K562 (cell line): ENCODE results near the gene CDC42EP2. TPM values are rescaled to one million over a fixed set of nuclear protein-coding genes. Genes with fewer than 3 reads are reported as not detected.
A peak's percentile ranks its signal among the peaks of the same experiment; 100 is the strongest.

Experiments used
- ATAC-seq: fragments of 200-7000 bp; cut with Tn5 transposase; 3 replicates; pipeline ENCODE4 v1.9.1; 2020; ENCODE audit warnings: moderate library complexity
- BruUV-seq: library from RNA; stranded (reverse); fragments of 400-500 nt; replicated peaks from 2 replicates; lab custom pipeline; 2021; lab: Mats Ljungman, UMichigan
- CTCF ChIA-PET: fragments of 300-600 bp; formaldehyde crosslinking; extraction: SDS; loops from one replicate; lab custom pipeline; 2021; ENCODE audit warnings: low intra/inter-chr PET ratio; lab: Yijun Ruan, JAX
- POLR2A ChIA-PET: fragments of 300-600, 350-650 bp; sonication (Branson Sonifier 250); formaldehyde crosslinking; extraction: SDS; loops from one replicate; lab custom pipeline; 2021; ENCODE audit warnings: antibody characterized with exemption, inconsistent platforms; lab: Yijun Ruan, JAX
- DNase-seq, 4 experiments: peaks; one replicate each; pipeline versions ENCODE4 v3.0.0 to v3.0.0-alpha.2; 2011 to 2018; ENCODE audit warnings: low spot score in 3 of 4, mixed read lengths in 3 of 4; ENCODE audit errors: extremely low read depth in 1 of 4
- FAIRE-seq: peaks from 2 replicates; lab custom pipeline; 2011; peaks lifted over from hg19 to GRCh38; lab: Jason Lieb, UNC
- H2AFZ ChIP-seq: 2 replicates; pipeline ENCODE4 v1.6.0; 2011; ENCODE audit warnings: low read depth, low read length, control low read depth, inconsistent platforms
- H3K27ac ChIP-seq: fragments of 200-600 bp; 3 replicates; pipeline ENCODE4 v1.8.0; 2011; ENCODE audit warnings: low read depth, mild to moderate bottlenecking, control low read depth, inconsistent platforms, low read length, moderate library complexity, mixed read lengths; ENCODE audit errors: extremely low read depth
- H3K27me3 ChIP-seq, 2 experiments: fragments of 300-600 bp in 1 of 2; 2 replicates in 1 of 2; 3 replicates in 1 of 2; pipeline versions ENCODE4 v1.6.0 to v1.8.0; 2011; ENCODE audit warnings: inconsistent platforms in 2 of 2, low read length in 2 of 2, mild to moderate bottlenecking in 1 of 2, mixed read lengths in 1 of 2, moderate library complexity in 1 of 2; ENCODE audit not compliant: control insufficient read depth in 2 of 2, insufficient read depth in 2 of 2
- H3K36me3 ChIP-seq: fragments of 300-600 bp; 3 replicates; pipeline ENCODE4 v1.8.0; 2011; ENCODE audit warnings: mild to moderate bottlenecking, low read length, inconsistent platforms; ENCODE audit not compliant: control insufficient read depth, insufficient read depth
- H3K4me1 ChIP-seq, 2 experiments: fragments of 200-600 bp in 1 of 2; replicated peaks in 1 of 2; 2 replicates in 1 of 2; 3 replicates in 1 of 2; pipeline versions ENCODE4 v1.5.1 to v1.8.0; 2011; ENCODE audit warnings: inconsistent platforms in 2 of 2, low read length in 2 of 2, mild to moderate bottlenecking in 1 of 2, mixed read lengths in 1 of 2, moderate library complexity in 1 of 2; ENCODE audit not compliant: control insufficient read depth in 2 of 2, insufficient read depth in 2 of 2
- H3K4me2 ChIP-seq: 2 replicates; pipeline ENCODE4 v1.6.1; 2011; ENCODE audit warnings: low read length, control low read depth, inconsistent platforms, mixed read lengths; ENCODE audit not compliant: insufficient read depth
- H3K4me3 ChIP-seq: fragments of 200-600 bp; sonication (generic), shearing (Covaris generic); 2 replicates; pipeline ENCODE4 v1.5.1; 2016; ENCODE audit warnings: control low read depth, inconsistent platforms
- H3K79me2 ChIP-seq: fragments of 200-600 bp; 3 replicates; pipeline ENCODE4 v1.8.0; 2011; ENCODE audit warnings: low read length, inconsistent platforms; ENCODE audit not compliant: control insufficient read depth, insufficient read depth
- H3K9ac ChIP-seq, 2 experiments: 2 replicates each; pipeline versions ENCODE4 v1.6.0 to v1.6.1; 2011; ENCODE audit warnings: low read depth in 2 of 2, low read length in 2 of 2, control low read depth in 1 of 2, inconsistent platforms in 1 of 2, mild to moderate bottlenecking in 1 of 2, mixed read lengths in 1 of 2; ENCODE audit not compliant: insufficient read depth in 1 of 2
- H3K9me1 ChIP-seq: one replicate; pipeline ENCODE4 v1.6.0; 2011; ENCODE audit warnings: inconsistent platforms, mild to moderate bottlenecking, low read length, moderate library complexity; ENCODE audit not compliant: control insufficient read depth, insufficient read depth
- H3K9me3 ChIP-seq: replicated peaks from 2 replicates; pipeline ENCODE4 v1.5.1; 2011; ENCODE audit warnings: low read depth, low read length, inconsistent platforms; ENCODE audit not compliant: control insufficient read depth, insufficient read depth
- H4K20me1 ChIP-seq: replicated peaks from 2 replicates; pipeline ENCODE4 v1.6.1; 2011; ENCODE audit warnings: low read length, inconsistent platforms, mixed read lengths; ENCODE audit not compliant: control insufficient read depth, insufficient read depth
- KLF13 ChIP-seq: fragments of 450-650 bp; IDR thresholded peaks from 2 replicates; pipeline ENCODE4 v1.6.1; 2016; ENCODE audit warnings: missing genetic modification characterization, low read depth, mild to moderate bottlenecking, missing compliant biosample characterization, moderate library complexity, borderline replicate concordance
- NCOR1 ChIP-seq: fragments of 450-650 bp; IDR thresholded peaks from 2 replicates; pipeline ENCODE4 v1.6.1; 2016; ENCODE audit warnings: mild to moderate bottlenecking, moderate library complexity
- NFATC3 ChIP-seq: fragments of 450-650 bp; IDR thresholded peaks from 2 replicates; pipeline ENCODE4 v1.6.1; 2017; ENCODE audit warnings: mild to moderate bottlenecking
- TCF3 ChIP-seq: sonication (generic); formaldehyde crosslinking; IDR thresholded peaks from 2 replicates; pipeline ENCODE4 v1.4.0; 2020; ENCODE audit warnings: mild to moderate bottlenecking, missing genetic modification reagents
- ZNF696 ChIP-seq: fragments of 250-450 bp; sonication (Bioruptor Pico); conservative IDR thresholded peaks from 2 replicates; pipeline ENCODE4 v1.4.0; 2020; ENCODE audit warnings: mild to moderate bottlenecking, moderate library complexity
- WGBS: fragments of 100-300 bp; shearing (Covaris generic); methylation state at CpG from one replicate; pipeline ENCODE4 v1.1.6; 2016; ENCODE audit warnings: low coverage, mixed read lengths; ENCODE audit not compliant: insufficient coverage; ENCODE audit errors: missing lambda C conversion rate; 5-methylcytosine and 5-hydroxymethylcytosine counted together
- in situ Hi-C: fragments of 300-500 bp; cut with MboI; formaldehyde crosslinking; loops from 4 replicates; pipeline ENCODE4 v1.15.0; 2018; ENCODE audit warnings: inconsistent platforms, mixed read lengths
- intact Hi-C: fragments of 100-400 bp; cut with micrococcal nuclease; formaldehyde crosslinking; loops from 2 replicates; pipeline ENCODE4 v1.14.2; 2022
- polyA plus RNA-seq, 8 experiments: library from polyadenylated mRNA; depleted of rRNA in 4 of 8; stranded (reverse) in 5 of 8; unstranded in 3 of 8; fragments of >200 nt; fragmentation: Nextera tagmentation in 2 of 8; fragmentation: Illumina TruSeq in 1 of 8; extraction: Ambion mirVana in 2 of 8; extraction: Trizol in 1 of 8; gene quantifications; 2 replicates each; pipeline versions ENCODE4 v1.2.1 to v1.2.3, GENCODE V29; 2011 to 2014; ENCODE audit warnings: inconsistent platforms in 1 of 8, missing spikeins in 1 of 8
- total RNA-seq, 7 experiments: library from RNA; depleted of rRNA in 6 of 7; stranded (reverse); fragments of >200 nt in 6 of 7; fragmentation: Illumina TruSeq in 2 of 7; extraction: Trizol in 2 of 7; gene quantifications; 2 replicates each; pipeline versions ENCODE4 v1.2.1 to v1.2.3, GENCODE V29; 2011 to 2021; ENCODE audit warnings: low replicate concordance in 1 of 7
- TF ChIP-seq, protein P1 (sequence below): fragments of 250-450 bp; sonication (Bioruptor Pico); IDR thresholded peaks from 2 replicates; pipeline ENCODE4 v1.5.0; 2021; ENCODE audit warnings: mild to moderate bottlenecking, moderate library complexity
- TF ChIP-seq, protein P2 (sequence below): fragments of 250-450 bp; sonication (Bioruptor Pico); IDR thresholded peaks from 2 replicates; pipeline ENCODE4 v1.5.0; 2021; ENCODE audit warnings: mild to moderate bottlenecking, borderline replicate concordance

Gene CDC42EP2
- total and polyA plus RNA-seq, 9 of the 15 experiments (the other 6 are each of a cell fraction or from before 2014, with no cell fraction given), result 0.27 to 3.5 (median 0.83) TPM; not detected in 1

DNA sequence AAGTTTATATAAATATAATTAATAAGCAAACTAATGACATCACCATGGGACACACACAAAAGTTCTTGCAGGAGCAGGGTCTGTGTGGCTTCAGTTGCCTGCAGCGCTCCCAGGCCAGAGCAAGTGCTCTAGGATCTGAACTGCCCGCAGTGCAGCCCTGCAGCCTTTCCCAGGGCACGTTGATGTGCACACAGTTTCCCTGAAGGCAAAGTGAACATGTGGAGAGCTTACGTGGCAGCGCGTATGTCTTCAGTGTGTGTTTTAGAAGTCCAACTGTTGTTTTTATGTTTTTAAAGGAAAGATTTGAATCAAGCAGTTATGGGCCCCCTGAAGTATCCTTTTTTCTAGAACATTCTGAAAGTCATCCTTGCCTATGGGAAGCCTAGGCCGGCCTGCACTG, 38.7 kb downstream of the CDC42EP2 start:
- H3K79me2 ChIP-seq, result no peaks in the 10 kb centered on the region
- DNase-seq (no peak), ATAC-seq (no peak)
- H4K20me1 ChIP-seq, result peaks cover 10% of the 10 kb centered on the region; the same call in 1 of the 2 replicates
- no peak overlapping the region for H2AFZ ChIP-seq
- POLR2A ChIA-PET, result interaction anchor here (1.0 to 15.6 kb wide), 6 partner anchors 19 to 151 kb away, joined by 3 to 253 read pairs (median 9); partner anchors contain the start of genes DPF2, MALAT1 and NEAT1
- H3K9ac ChIP-seq, result peak overlapping the region in 1 of 2 experiments; percentile 53; a peak in 1 of 4 replicates
- peaks cover 41% of the 10 kb centered on the region for H3K36me3 ChIP-seq
- no peak overlapping the region for H3K4me3 ChIP-seq
- no peak for TF ChIP-seq KLF13 (tag)
- no peak for TF ChIP-seq NFATC3
- TF ChIP-seq NCOR1, result no peak
- TF ChIP-seq ZNF696 (CRISPR knock-in tag), result no peak
- TF ChIP-seq, protein P1, sequence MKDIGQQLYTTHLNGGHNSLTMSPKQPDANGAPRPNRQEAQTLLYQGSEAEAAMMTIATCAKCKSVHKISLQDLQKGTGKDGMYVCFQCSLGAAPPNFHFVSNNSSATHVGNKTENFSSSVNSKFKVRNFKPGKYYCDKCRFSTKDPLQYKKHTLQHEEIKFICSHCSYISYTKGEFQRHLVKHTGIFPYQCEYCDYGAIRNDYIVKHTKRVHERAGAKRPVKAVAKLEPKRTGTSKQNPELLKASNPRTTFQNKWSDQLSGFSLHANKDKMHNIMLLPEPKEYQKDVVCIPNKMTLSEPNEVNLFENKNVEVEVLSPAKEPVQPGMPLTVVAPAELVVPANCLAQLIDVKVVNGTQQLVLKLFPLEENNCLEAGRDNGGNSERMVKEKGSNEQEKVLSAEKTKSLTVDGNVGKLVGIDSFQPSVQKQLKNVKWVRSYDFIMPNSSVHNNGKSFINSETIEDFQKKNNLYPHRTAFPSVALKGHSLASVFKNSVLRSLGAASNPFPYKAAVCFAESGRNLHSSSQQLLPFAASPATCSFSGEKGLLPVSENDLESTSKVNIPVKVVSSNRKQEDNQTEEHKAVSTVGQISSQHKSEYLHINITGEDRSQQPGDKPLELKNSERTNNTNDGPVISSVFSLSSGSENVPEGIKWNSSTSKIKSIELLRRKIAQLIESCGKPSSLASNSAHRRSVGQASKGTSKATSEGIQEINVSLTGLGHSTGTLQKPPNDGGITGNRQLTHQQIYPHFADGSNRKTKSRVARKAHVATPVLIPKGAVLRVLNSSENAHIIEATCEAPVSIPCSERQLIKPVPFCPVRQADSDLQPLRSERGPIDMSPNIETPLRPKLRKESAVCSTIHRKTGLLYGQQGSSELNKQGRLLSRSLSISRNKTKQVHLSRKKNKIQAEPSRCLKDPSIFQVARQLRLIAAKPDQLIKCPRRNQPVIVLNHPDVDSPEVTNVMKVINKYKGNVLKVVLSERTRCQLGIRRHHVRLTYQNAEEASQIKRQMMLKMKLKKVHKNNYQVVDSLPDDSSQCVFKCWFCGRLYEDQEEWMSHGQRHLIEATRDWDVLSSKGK (CRISPR knock-in tag), result no peak
- TF ChIP-seq TCF3 (CRISPR knock-in tag), result no peak
- TF ChIP-seq, protein P2, sequence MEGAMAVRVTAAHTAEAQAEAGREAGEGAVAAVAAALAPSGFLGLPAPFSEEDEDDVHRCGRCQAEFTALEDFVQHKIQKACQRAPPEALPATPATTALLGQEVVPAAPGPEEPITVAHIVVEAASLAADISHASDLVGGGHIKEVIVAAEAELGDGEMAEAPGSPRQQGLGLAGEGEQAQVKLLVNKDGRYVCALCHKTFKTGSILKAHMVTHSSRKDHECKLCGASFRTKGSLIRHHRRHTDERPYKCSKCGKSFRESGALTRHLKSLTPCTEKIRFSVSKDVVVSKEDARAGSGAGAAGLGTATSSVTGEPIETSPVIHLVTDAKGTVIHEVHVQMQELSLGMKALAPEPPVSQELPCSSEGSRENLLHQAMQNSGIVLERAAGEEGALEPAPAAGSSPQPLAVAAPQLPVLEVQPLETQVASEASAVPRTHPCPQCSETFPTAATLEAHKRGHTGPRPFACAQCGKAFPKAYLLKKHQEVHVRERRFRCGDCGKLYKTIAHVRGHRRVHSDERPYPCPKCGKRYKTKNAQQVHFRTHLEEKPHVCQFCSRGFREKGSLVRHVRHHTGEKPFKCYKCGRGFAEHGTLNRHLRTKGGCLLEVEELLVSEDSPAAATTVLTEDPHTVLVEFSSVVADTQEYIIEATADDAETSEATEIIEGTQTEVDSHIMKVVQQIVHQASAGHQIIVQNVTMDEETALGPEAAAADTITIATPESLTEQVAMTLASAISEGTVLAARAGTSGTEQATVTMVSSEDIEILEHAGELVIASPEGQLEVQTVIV (CRISPR knock-in tag), result no peak
- TF ChIP-seq, all 486 proteins: peak for 0
- Histone ChIP-seq H3K9me1 (no peaks in the 10 kb centered on the region), H3K9me3 (no peaks in the 10 kb centered on the region), H3K27ac (no peak overlapping the region), H3K4me2 (no peak overlapping the region), H3K4me1 (peaks cover 25 to 47% of the 10 kb centered on the region in 2 experiments), H3K27me3 (no peaks in the 10 kb centered on the region)
- in situ Hi-C loops (no loop called here), intact Hi-C loops (no loop called here)
- no TSS peak for BruUV-seq
- 89% methylated on average over 7 of the region's 7 CpGs for WGBS
- no peak for FAIRE-seq
- CTCF ChIA-PET, result interaction anchor here (0.7 kb wide), 1 partner anchor 31 kb away, joined by 3 read pairs; no protein-coding TSS in a partner anchor
